H1 (cell line): ENCODE measurements around the gene RAB11FIP3. TPM values are rescaled to one million over a fixed set of nuclear protein-coding genes. Genes with fewer than 3 reads are reported as not detected.

Experiments
- CTCF ChIA-PET: fragments of 300-600 bp; sonication (Branson Sonifier 250); formaldehyde crosslinking; loops from one replicate; lab custom pipeline; 2021; ENCODE audit not compliant: partially characterized antibody; lab: Charles Lee
- POLR2A ChIA-PET: fragments of 300-600 bp; sonication (Branson Sonifier 250); formaldehyde crosslinking; loops from one replicate; lab custom pipeline; 2021; ENCODE audit warnings: inconsistent platforms; ENCODE audit not compliant: partially characterized antibody; lab: Charles Lee
- DNase-seq, 2 experiments: peaks; one replicate each; pipeline versions ENCODE4 v3.0.0 to v3.0.0-alpha.2; 2010 to 2022; ENCODE audit warnings: low spot score in 2 of 2, low read depth in 1 of 2, mixed read lengths in 1 of 2
- FAIRE-seq: peaks from 2 replicates; lab custom pipeline; 2011; peaks lifted over from hg19 to GRCh38; lab: Jason Lieb, UNC
- H2AFZ ChIP-seq: 2 replicates; pipeline ENCODE4 v1.8.1; 2012; ENCODE audit warnings: low read length, inconsistent platforms
- H2AK5ac ChIP-seq: 2 replicates; pipeline ENCODE4 v1.6.1; 2013; ENCODE audit warnings: low read depth, low read length
- H2BK120ac ChIP-seq: replicated peaks from 2 replicates; pipeline ENCODE3; 2013; ENCODE audit warnings: low read depth, low read length, inconsistent platforms
- H2BK12ac ChIP-seq: 2 replicates; pipeline ENCODE4 v1.6.1; 2013; ENCODE audit warnings: low read depth, low read length
- H2BK15ac ChIP-seq: 2 replicates; pipeline ENCODE4 v1.6.1; 2013; ENCODE audit warnings: low read length
- H2BK20ac ChIP-seq: 2 replicates; pipeline ENCODE4 v1.6.1; 2013; ENCODE audit warnings: low read length
- H2BK5ac ChIP-seq: 2 replicates; pipeline ENCODE4 v1.6.1; 2013; ENCODE audit warnings: low read depth, low read length
- H3K14ac ChIP-seq: 2 replicates; pipeline ENCODE4 v1.6.1; 2013; ENCODE audit warnings: inconsistent platforms; ENCODE audit not compliant: insufficient read length
- H3K18ac ChIP-seq: 2 replicates; pipeline ENCODE4 v1.6.1; 2013; ENCODE audit warnings: low read length; ENCODE audit errors: extremely low read depth
- H3K23ac ChIP-seq: 2 replicates; pipeline ENCODE4 v1.6.1; 2013; ENCODE audit warnings: inconsistent platforms; ENCODE audit not compliant: insufficient read length
- H3K23me2 ChIP-seq: 2 replicates; pipeline ENCODE4 v1.6.1; 2013; ENCODE audit warnings: low read depth, low read length
- H3K27ac ChIP-seq: 2 replicates; pipeline ENCODE4 v1.6.1; 2011; ENCODE audit warnings: low read depth, low read length, inconsistent platforms
- H3K27me3 ChIP-seq, 4 experiments: replicated peaks in 1 of 4; 1 replicate in 1 of 4; 2 replicates in 3 of 4; pipeline versions ENCODE4 v1.6.1 to v1.8.1; 2011 to 2013; ENCODE audit warnings: low read length in 3 of 4, mild to moderate bottlenecking in 3 of 4, inconsistent platforms in 2 of 4, mixed read lengths in 2 of 4, moderate library complexity in 1 of 4; ENCODE audit not compliant: control insufficient read depth in 3 of 4, insufficient read depth in 3 of 4; ENCODE audit errors: extremely low read depth in 1 of 4
- H3K36me3 ChIP-seq, 4 experiments: 2 replicates each; pipeline versions ENCODE4 v1.6.1 to v1.8.1; 2011 to 2013; ENCODE audit warnings: mild to moderate bottlenecking in 4 of 4, low read length in 3 of 4, moderate library complexity in 2 of 4, control low read depth in 1 of 4, inconsistent platforms in 1 of 4; ENCODE audit not compliant: insufficient read depth in 4 of 4, control insufficient read depth in 2 of 4
- H3K4ac ChIP-seq: replicated peaks from 2 replicates; pipeline ENCODE3; 2013; ENCODE audit warnings: low read length, low read depth, mixed read lengths, inconsistent platforms; ENCODE audit not compliant: insufficient read length
- H3K4me1 ChIP-seq, 4 experiments: replicated peaks in 1 of 4; 1 replicate in 1 of 4; 2 replicates in 3 of 4; pipeline versions ENCODE4 v1.6.1 to v1.8.1; 2011 to 2013; ENCODE audit warnings: low read length in 3 of 4, inconsistent platforms in 2 of 4, mixed read lengths in 1 of 4; ENCODE audit not compliant: insufficient read depth in 4 of 4, control insufficient read depth in 3 of 4
- H3K4me2 ChIP-seq, 2 experiments: 2 replicates each; pipeline versions ENCODE4 v1.6.1 to v1.8.1; 2011 to 2013; ENCODE audit warnings: low read depth in 2 of 2, low read length in 2 of 2, control low read depth in 1 of 2, inconsistent platforms in 1 of 2, mild to moderate bottlenecking in 1 of 2; ENCODE audit not compliant: insufficient read depth in 1 of 2
- H3K4me3 ChIP-seq, 4 experiments: fragments of 200-600, 300-600 bp in 1 of 4; sonication (generic), shearing (Covaris generic), sonication (Bioruptor Twin) in 1 of 4; 2 replicates each; pipeline versions ENCODE4 v1.5.1 to v1.8.1; 2011 to 2016; ENCODE audit warnings: low read length in 4 of 4, low read depth in 3 of 4, control low read depth in 2 of 4, inconsistent platforms in 2 of 4, mild to moderate bottlenecking in 2 of 4, mixed read lengths in 1 of 4, moderate library complexity in 1 of 4; ENCODE audit not compliant: insufficient read depth in 2 of 4; ENCODE audit errors: extremely low read depth in 1 of 4
- H3K56ac ChIP-seq: replicated peaks from 2 replicates; pipeline ENCODE3; 2013; ENCODE audit warnings: low read depth, mild to moderate bottlenecking, mixed read lengths, low read length, inconsistent platforms; ENCODE audit not compliant: insufficient read length
- H3K79me1 ChIP-seq: 2 replicates; pipeline ENCODE4 v1.6.1; 2013; ENCODE audit warnings: low read depth, low read length, control low read depth
- H3K79me2 ChIP-seq, 2 experiments: 2 replicates each; pipeline versions ENCODE4 v1.6.1 to v1.8.1; 2012 to 2013; ENCODE audit warnings: low read length in 2 of 2, mild to moderate bottlenecking in 2 of 2, inconsistent platforms in 1 of 2; ENCODE audit not compliant: insufficient read depth in 2 of 2, control insufficient read depth in 1 of 2
- H3K9ac ChIP-seq, 4 experiments: replicated peaks in 1 of 4; 1 replicate in 1 of 4; 2 replicates in 3 of 4; pipeline versions ENCODE4 v1.6.1 to v1.8.1; 2011 to 2013; ENCODE audit warnings: low read depth in 3 of 4, low read length in 3 of 4, control low read depth in 2 of 4, mild to moderate bottlenecking in 2 of 4, moderate library complexity in 2 of 4, inconsistent platforms in 1 of 4; ENCODE audit errors: extremely low read depth in 1 of 4
- H3K9me3 ChIP-seq, 2 experiments: 2 replicates each; pipeline versions ENCODE4 v1.6.1 to v1.8.1; 2012 to 2013; ENCODE audit warnings: mild to moderate bottlenecking in 2 of 2, moderate library complexity in 2 of 2, control low read depth in 1 of 2, inconsistent platforms in 1 of 2, low read depth in 1 of 2, low read length in 1 of 2, mixed read lengths in 1 of 2; ENCODE audit not compliant: insufficient read depth in 2 of 2
- H4K20me1 ChIP-seq, 2 experiments: replicated peaks in 1 of 2; 2 replicates each; pipeline versions ENCODE3 to v1.8.1; 2011 to 2013; ENCODE audit warnings: inconsistent platforms in 2 of 2, low read length in 2 of 2, mild to moderate bottlenecking in 1 of 2; ENCODE audit not compliant: insufficient read depth in 2 of 2, control insufficient read depth in 1 of 2
- H4K5ac ChIP-seq: 2 replicates; pipeline ENCODE4 v1.6.1; 2013; ENCODE audit warnings: low read length, low read depth, mixed read lengths, inconsistent platforms; ENCODE audit not compliant: insufficient read length
- H4K8ac ChIP-seq: 2 replicates; pipeline ENCODE4 v1.8.0; 2013; ENCODE audit warnings: mild to moderate bottlenecking, moderate library complexity, low read length, inconsistent platforms; ENCODE audit not compliant: insufficient read depth; ENCODE audit errors: extremely low read depth
- H4K91ac ChIP-seq: replicated peaks from 2 replicates; pipeline ENCODE3; 2013; ENCODE audit warnings: low read length, mixed read lengths, inconsistent platforms; ENCODE audit not compliant: insufficient read length
- BCL11A ChIP-seq, 2 experiments: IDR thresholded peaks; one replicate each; pipeline ENCODE4 v1.6.1; 2011; ENCODE audit warnings: low read depth in 2 of 2, low read length in 2 of 2, mild to moderate bottlenecking in 2 of 2
- CBX5 ChIP-seq: fragments of 300-800, 300-1000 bp; sonication (generic); IDR thresholded peaks from 2 replicates; pipeline ENCODE4 v1.7.1; 2016; ENCODE audit warnings: antibody characterized with exemption, low read length, low read depth
- CBX8 ChIP-seq: fragments of 300-800, 300-1000 bp; sonication (generic); IDR thresholded peaks from 2 replicates; pipeline ENCODE4 v1.7.1; 2016; ENCODE audit warnings: low read depth, low read length, borderline replicate concordance
- CEBPB ChIP-seq: IDR thresholded peaks from 2 replicates; pipeline ENCODE4 v1.6.1; 2012; ENCODE audit warnings: low read depth, low read length
- FOSL1 ChIP-seq: IDR thresholded peaks from 2 replicates; pipeline ENCODE4 v1.6.1; 2011; ENCODE audit warnings: mild to moderate bottlenecking, low read depth, low read length, moderate library complexity; ENCODE audit not compliant: insufficient read depth
- KDM1A ChIP-seq: fragments of 200-600, 300-600 bp; sonication (generic); IDR thresholded peaks from 2 replicates; pipeline ENCODE4 v1.7.1; 2016; ENCODE audit warnings: mild to moderate bottlenecking, low read length, borderline replicate concordance
- POU5F1 ChIP-seq: IDR thresholded peaks from 2 replicates; pipeline ENCODE4 v1.6.1; 2011; ENCODE audit warnings: low read depth, mild to moderate bottlenecking, low read length, moderate library complexity
- SP1 ChIP-seq: IDR thresholded peaks from 2 replicates; pipeline ENCODE4 v1.6.1; 2011; ENCODE audit warnings: low read depth, low read length
- WGBS, 2 experiments: shearing (Covaris generic) in 1 of 2; methylation state at CpG; one replicate each; pipeline versions ENCODE4 v1.1.6 to v1.1.7; 2013 to 2015; ENCODE audit warnings: low lambda C conversion rate in 2 of 2, mixed read lengths in 2 of 2, inconsistent platforms in 1 of 2, low coverage in 1 of 2, missing lambda C conversion rate in 1 of 2; ENCODE audit not compliant: insufficient replicate concordance in 2 of 2, insufficient coverage in 1 of 2, insufficient read length in 1 of 2; ENCODE audit errors: extremely low coverage in 1 of 2, missing lambda C conversion rate in 1 of 2; 5-methylcytosine and 5-hydroxymethylcytosine counted together
- polyA plus RNA-seq, 7 experiments: library from polyadenylated mRNA; depleted of rRNA in 3 of 7; stranded (reverse) in 5 of 7; unstranded in 2 of 7; fragments of >200 nt in 5 of 7; fragments of 200-250 nt in 2 of 7; gene quantifications; 1 replicate in 5 of 7; 2 replicates in 1 of 7; 4 replicates in 1 of 7; pipeline versions ENCODE4 v1.2.1 to v1.2.3, GENCODE V29; 2011 to 2013; ENCODE audit warnings: missing spikeins in 2 of 7, mixed read lengths in 2 of 7
- total RNA-seq: library from RNA; stranded (reverse); fragmentation: NEBNext Ultra II Directional; extraction: Animal tissue kit (Norgen Biotek cat#: 25700); gene quantifications from 2 replicates; pipeline ENCODE4 v1.2.1, GENCODE V29; 2021

Gene RAB11FIP3
- total and polyA plus RNA-seq, 2 of the 8 experiments (the other 6 are each of a cell fraction or from before 2014, with no cell fraction given) = 9.3 to 35.2 TPM

GRCh38 chr16:430904-431303 is 5.5 kb downstream of the RAB11FIP3 start:
- Histone ChIP-seq H3K79me1 (peaks cover 4% of the 10 kb centered on the region), H3K14ac (no peak overlapping the region), H3K9me3 (no peaks in the 10 kb centered on the region), H2BK15ac (no peak overlapping the region), H3K4me1 (peaks cover 0 to 9% (median 3%) of the 10 kb centered on the region in 4 experiments; a peak in 4 of 7 replicates), H3K4me3 (no peak overlapping the region), H2AK5ac (no peak overlapping the region), H3K18ac (no peak overlapping the region), H2AFZ (no peak overlapping the region), H4K8ac (no peak overlapping the region), H3K23me2 (peaks cover 6% of the 10 kb centered on the region; the same call in 1 of the 2 replicates), H3K79me2 (peaks cover 0 to 36% of the 10 kb centered on the region in 2 experiments; a peak in 2 of 4 replicates), H4K5ac (no peak overlapping the region), H3K9ac (no peak overlapping the region), H3K56ac (no peak overlapping the region), H2BK120ac (no peak overlapping the region), H3K36me3 (no peaks in the 10 kb centered on the region), H3K4ac (no peak overlapping the region), H2BK20ac (no peak overlapping the region), H4K91ac (no peak overlapping the region), H2BK5ac (no peak overlapping the region), H4K20me1 (peaks cover 4 to 18% of the 10 kb centered on the region in 2 experiments), H3K27me3 (peaks cover 0 to 12% (median 7%) of the 10 kb centered on the region in 4 experiments; a peak in 5 of 7 replicates), H3K23ac (no peak overlapping the region), H3K27ac (no peak overlapping the region), H2BK12ac (no peak overlapping the region), H3K4me2 (no peak overlapping the region)
- 95 to 100% methylated on average over 1 to 7 of the region's 7 CpGs for WGBS, 2 experiments
- DNase-seq = no peak
- CTCF ChIA-PET = no interaction called here
- FAIRE-seq = no peak
- POLR2A ChIA-PET = no interaction called here
- TF ChIP-seq CEBPB (no peak), POU5F1 (no peak), SP1 (no peak), CBX5 (no peak), KDM1A (no peak), CBX8 (no peak), FOSL1 (no peak), BCL11A (IDR thresholded peaks at IDR 0.05; ENCODE audit: low read depth in 2 of 2, low read length in 2 of 2) (no peak)
